Prostate gland (tissue), 2 donors: ENCODE results near the gene RAD1.

ENCODE experiments used
- POLR2A ChIP-seq: fragments of 450-650 bp; IDR thresholded peaks from one replicate; pipeline ENCODE4 v1.6.1; 2016; ENCODE audit warnings: antibody characterized with exemption, mild to moderate bottlenecking
- POLR2AphosphoS5 ChIP-seq: sonication (generic); formaldehyde crosslinking; IDR thresholded peaks from one replicate; pipeline ENCODE4 v1.6.1; 2017; ENCODE audit warnings: antibody characterized with exemption
- TF ChIP-seq, protein P1 (sequence below), 4 experiments: fragments of 200-600 bp in 2 of 4; fragments of 450-650 bp in 2 of 4; sonication (generic) in 2 of 4; IDR thresholded peaks; 1 replicate in 3 of 4; 2 replicates in 1 of 4; pipeline ENCODE4 v1.5.1; 2016 to 2019; ENCODE audit warnings: antibody characterized with exemption in 4 of 4, mild to moderate bottlenecking in 2 of 4, moderate library complexity in 2 of 4

DNA sequence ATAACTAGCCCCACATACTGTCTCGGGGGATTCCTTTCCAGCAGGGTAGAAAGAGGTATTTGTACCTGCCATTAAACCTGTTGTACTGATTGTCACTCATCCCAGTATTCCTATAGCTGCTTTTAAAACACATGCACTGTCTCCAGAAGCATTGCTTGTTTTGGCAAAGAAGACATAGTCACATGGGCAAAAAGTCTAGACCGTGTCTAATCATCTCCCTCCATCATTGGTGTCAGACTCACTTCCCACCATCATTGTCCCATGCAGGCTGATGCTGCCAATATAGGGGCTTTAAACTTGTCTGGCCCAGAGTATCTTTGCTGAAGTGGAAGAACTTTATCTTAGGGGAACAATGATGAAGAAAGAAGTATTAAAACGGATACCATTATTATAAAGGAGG lies 26.6 kb upstream of the RAD1 start:
- no peak for TF ChIP-seq POLR2AphosphoS5
- TF ChIP-seq POLR2A, result no peak
- TF ChIP-seq, protein P1, sequence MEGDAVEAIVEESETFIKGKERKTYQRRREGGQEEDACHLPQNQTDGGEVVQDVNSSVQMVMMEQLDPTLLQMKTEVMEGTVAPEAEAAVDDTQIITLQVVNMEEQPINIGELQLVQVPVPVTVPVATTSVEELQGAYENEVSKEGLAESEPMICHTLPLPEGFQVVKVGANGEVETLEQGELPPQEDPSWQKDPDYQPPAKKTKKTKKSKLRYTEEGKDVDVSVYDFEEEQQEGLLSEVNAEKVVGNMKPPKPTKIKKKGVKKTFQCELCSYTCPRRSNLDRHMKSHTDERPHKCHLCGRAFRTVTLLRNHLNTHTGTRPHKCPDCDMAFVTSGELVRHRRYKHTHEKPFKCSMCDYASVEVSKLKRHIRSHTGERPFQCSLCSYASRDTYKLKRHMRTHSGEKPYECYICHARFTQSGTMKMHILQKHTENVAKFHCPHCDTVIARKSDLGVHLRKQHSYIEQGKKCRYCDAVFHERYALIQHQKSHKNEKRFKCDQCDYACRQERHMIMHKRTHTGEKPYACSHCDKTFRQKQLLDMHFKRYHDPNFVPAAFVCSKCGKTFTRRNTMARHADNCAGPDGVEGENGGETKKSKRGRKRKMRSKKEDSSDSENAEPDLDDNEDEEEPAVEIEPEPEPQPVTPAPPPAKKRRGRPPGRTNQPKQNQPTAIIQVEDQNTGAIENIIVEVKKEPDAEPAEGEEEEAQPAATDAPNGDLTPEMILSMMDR (IDR thresholded peaks at IDR 0.05), result no peak
